Measurements from ENCODE around the gene FARS2. TPM values are rescaled to one million over a fixed set of nuclear protein-coding genes. Genes with fewer than 3 reads are reported as not detected.

FARS2 gene
- total and polyA plus RNA-seq, 9 of the 15 experiments (the other 6 are each of a cell fraction or from before 2014, with no cell fraction given): 16.5 to 62.2 (median 27.0) TPM

DNA sequence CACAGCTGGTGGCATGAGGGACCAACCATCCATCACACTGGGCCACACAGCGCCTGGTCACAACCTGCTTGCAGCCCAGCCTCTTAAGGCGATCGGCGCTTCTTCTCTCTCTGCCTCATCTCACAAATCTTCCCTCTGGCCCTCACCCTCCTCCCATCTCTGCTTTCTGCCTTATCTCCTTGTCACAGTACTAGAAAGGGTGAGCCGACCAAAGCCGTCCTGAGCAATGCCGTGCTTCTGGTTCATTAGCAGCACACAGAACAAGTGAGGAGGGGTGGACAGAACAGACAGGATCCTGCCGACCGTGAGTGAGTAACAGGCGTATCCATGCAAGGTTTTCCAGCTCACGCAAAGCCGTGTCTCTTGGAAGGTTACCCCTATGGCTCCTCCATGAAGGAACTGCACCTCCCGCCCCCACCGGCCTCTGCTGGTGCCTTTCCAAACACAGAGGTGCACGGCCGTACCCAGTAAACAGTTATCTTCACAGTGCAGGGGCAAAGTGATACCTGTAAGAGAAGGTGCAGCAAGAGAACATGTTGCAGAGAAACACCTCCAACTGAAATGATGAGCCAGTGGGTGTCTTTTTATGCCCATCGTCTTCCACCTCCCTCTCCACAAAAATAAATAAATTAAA, 331.7 kb downstream of the FARS2 start:
- no peaks in the 10 kb centered on the region for H3K9me3 ChIP-seq (replicated peaks; ENCODE audit: control insufficient read depth, insufficient read depth, low read depth, low read length)
- no peaks in the 10 kb centered on the region for H3K36me3 ChIP-seq (ENCODE audit: control insufficient read depth, insufficient read depth, low read length)
- H3K27ac ChIP-seq (ENCODE audit: extremely low read depth, low read depth, low read length): no peak overlapping the region
- FAIRE-seq: peak; percentile 93
- ATAC-seq: peak; percentile 100
- H2AFZ ChIP-seq (ENCODE audit: low read depth, low read length): peak overlapping the region; percentile 6
- peak; percentile 55 to 90 (median 73) for DNase-seq (ENCODE audit: extremely low read depth in 1 of 4, low spot score in 3 of 4)
- peaks cover 23% of the 10 kb centered on the region for H4K20me1 ChIP-seq (replicated peaks; ENCODE audit: control insufficient read depth, insufficient read depth, low read length)
- intact Hi-C loops (cut with micrococcal nuclease) (no loop called here), in situ Hi-C loops (cut with MboI) (no loop called here)
- H3K9ac ChIP-seq (ENCODE audit: insufficient read depth in 1 of 2, low read depth in 2 of 2, low read length in 2 of 2): peak overlapping the region in 1 of 2 experiments; percentile 82; a peak in 2 of 4 replicates
- no peaks in the 10 kb centered on the region; a peak in 1 of 5 replicates for H3K27me3 ChIP-seq (ENCODE audit: control insufficient read depth in 2 of 2, insufficient read depth in 2 of 2, low read length in 2 of 2)
- no peaks in the 10 kb centered on the region for H3K79me2 ChIP-seq (ENCODE audit: control insufficient read depth, insufficient read depth, low read length)
- ChIA-PET CTCF (ENCODE audit: low intra/inter-chr PET ratio) (no interaction called here), POLR2A (interaction anchor here (2.2 kb wide), 1 partner anchor 13 kb away, joined by 6 read pairs; no protein-coding TSS in a partner anchor)
- peaks cover 5 to 9% of the 10 kb centered on the region in 2 experiments; a peak in 3 of 5 replicates for H3K4me1 ChIP-seq (replicated peaks in 1 of 2; ENCODE audit: control insufficient read depth in 2 of 2, insufficient read depth in 2 of 2, low read length in 2 of 2)
- H3K4me2 ChIP-seq (ENCODE audit: insufficient read depth, low read length): peak overlapping the region; percentile 53
- H3K4me3 ChIP-seq: no peak overlapping the region; the same call in 1 of the 2 replicates
- 1% methylated on average over 17 of the region's 17 CpGs for WGBS (ENCODE audit: insufficient coverage, low coverage, missing lambda C conversion rate)
- no peaks in the 10 kb centered on the region for H3K9me1 ChIP-seq (ENCODE audit: control insufficient read depth, insufficient read depth, low read length)
- BruUV-seq (replicated peaks): no TSS peak
- no peak for TF ChIP-seq ZKSCAN8 (CRISPR knock-in tag; IDR thresholded peaks at IDR 0.05)
- TF ChIP-seq, protein P1, sequence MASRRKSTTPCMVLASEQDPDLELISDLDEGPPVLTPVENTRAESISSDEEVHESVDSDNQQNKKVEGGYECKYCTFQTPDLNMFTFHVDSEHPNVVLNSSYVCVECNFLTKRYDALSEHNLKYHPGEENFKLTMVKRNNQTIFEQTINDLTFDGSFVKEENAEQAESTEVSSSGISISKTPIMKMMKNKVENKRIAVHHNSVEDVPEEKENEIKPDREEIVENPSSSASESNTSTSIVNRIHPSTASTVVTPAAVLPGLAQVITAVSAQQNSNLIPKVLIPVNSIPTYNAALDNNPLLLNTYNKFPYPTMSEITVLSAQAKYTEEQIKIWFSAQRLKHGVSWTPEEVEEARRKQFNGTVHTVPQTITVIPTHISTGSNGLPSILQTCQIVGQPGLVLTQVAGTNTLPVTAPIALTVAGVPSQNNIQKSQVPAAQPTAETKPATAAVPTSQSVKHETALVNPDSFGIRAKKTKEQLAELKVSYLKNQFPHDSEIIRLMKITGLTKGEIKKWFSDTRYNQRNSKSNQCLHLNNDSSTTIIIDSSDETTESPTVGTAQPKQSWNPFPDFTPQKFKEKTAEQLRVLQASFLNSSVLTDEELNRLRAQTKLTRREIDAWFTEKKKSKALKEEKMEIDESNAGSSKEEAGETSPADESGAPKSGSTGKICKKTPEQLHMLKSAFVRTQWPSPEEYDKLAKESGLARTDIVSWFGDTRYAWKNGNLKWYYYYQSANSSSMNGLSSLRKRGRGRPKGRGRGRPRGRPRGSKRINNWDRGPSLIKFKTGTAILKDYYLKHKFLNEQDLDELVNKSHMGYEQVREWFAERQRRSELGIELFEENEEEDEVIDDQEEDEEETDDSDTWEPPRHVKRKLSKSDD (conservative IDR thresholded peaks at IDR 0.05; ENCODE audit: low read length): no peak
- TF ChIP-seq RBM25 (IDR thresholded peaks at IDR 0.05; ENCODE audit: low read depth, low read length, severe bottlenecking): no peak
- TF ChIP-seq TCF3 (CRISPR knock-in tag; IDR thresholded peaks at IDR 0.05): peak; percentile 87
- no peak for TF ChIP-seq ILK (tag; IDR thresholded peaks at IDR 0.05; ENCODE audit: borderline replicate concordance, low read depth)
- no peak for TF ChIP-seq ELK3 (CRISPR knock-in tag; IDR thresholded peaks at IDR 0.05)
- TF ChIP-seq TFAP4 (CRISPR knock-in tag; IDR thresholded peaks at IDR 0.05; ENCODE audit: borderline replicate concordance): no peak
- TF ChIP-seq ARID4B (CRISPR knock-in tag; IDR thresholded peaks at IDR 0.05): no peak
- TF ChIP-seq, protein P2, sequence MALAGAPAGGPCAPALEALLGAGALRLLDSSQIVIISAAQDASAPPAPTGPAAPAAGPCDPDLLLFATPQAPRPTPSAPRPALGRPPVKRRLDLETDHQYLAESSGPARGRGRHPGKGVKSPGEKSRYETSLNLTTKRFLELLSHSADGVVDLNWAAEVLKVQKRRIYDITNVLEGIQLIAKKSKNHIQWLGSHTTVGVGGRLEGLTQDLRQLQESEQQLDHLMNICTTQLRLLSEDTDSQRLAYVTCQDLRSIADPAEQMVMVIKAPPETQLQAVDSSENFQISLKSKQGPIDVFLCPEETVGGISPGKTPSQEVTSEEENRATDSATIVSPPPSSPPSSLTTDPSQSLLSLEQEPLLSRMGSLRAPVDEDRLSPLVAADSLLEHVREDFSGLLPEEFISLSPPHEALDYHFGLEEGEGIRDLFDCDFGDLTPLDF (CRISPR knock-in tag; IDR thresholded peaks at IDR 0.05): no peak
